Heart left ventricle (tissue), 16 donors: ENCODE results near the gene ESYT2. TPM values are rescaled to one million over a fixed set of nuclear protein-coding genes. Genes with fewer than 3 reads are reported as not detected.

Experiments
- ATAC-seq, 4 donors: fragments of 200-7000 bp; cut with Tn5 transposase; one replicate each; pipeline ENCODE4 v1.9.1; 2020 to 2022; ENCODE audit warnings: moderate library complexity in 4 of 4, mild to moderate bottlenecking in 3 of 4, moderate number of reproducible peaks in 1 of 4
- DNase-seq, 5 donors: peaks; one replicate each; pipeline ENCODE4 v3.0.0-alpha.2; 2020
- H3K27ac ChIP-seq, 12 donors: fragments of 200-600 bp; sonication (generic) in 4 of 12; one replicate each; pipeline versions ENCODE4 v1.5.0 to v1.8.0; 2016 to 2022; ENCODE audit warnings: mild to moderate bottlenecking in 2 of 12
- H3K27me3 ChIP-seq, 9 donors: fragments of 200-600 bp; sonication (generic) in 2 of 9; one replicate each; pipeline versions ENCODE4 v1.5.1 to v1.8.0; 2016 to 2022; ENCODE audit warnings: mild to moderate bottlenecking in 3 of 9
- H3K36me3 ChIP-seq, 9 donors: fragments of 200-600 bp; sonication (generic) in 2 of 9; one replicate each; pipeline versions ENCODE4 v1.5.0 to v1.8.0; 2018 to 2022; ENCODE audit warnings: mild to moderate bottlenecking in 2 of 9
- H3K4me1 ChIP-seq, 12 donors: fragments of 200-600 bp; sonication (generic) in 4 of 12; one replicate each; pipeline versions ENCODE4 v1.5.0 to v1.8.0; 2016 to 2022; ENCODE audit warnings: mild to moderate bottlenecking in 3 of 12
- H3K4me3 ChIP-seq, 12 donors: fragments of 200-600 bp; sonication (generic) in 4 of 12; one replicate each; pipeline versions ENCODE4 v1.5.0 to v1.8.0; 2017 to 2022; ENCODE audit warnings: mild to moderate bottlenecking in 9 of 12, moderate library complexity in 4 of 12
- H3K9me3 ChIP-seq, 12 donors: fragments of 200-600 bp; sonication (generic) in 4 of 12; one replicate each; pipeline versions ENCODE4 v1.5.0 to v1.8.0; 2016 to 2022; ENCODE audit warnings: mild to moderate bottlenecking in 1 of 12
- CTCF ChIP-seq, 12 donors: fragments of 200-600 bp; sonication (generic) in 4 of 12; IDR thresholded peaks; one replicate each; pipeline versions ENCODE4 v1.5.0 to v1.8.0; 2018 to 2022; ENCODE audit warnings: antibody characterized with exemption in 12 of 12, mild to moderate bottlenecking in 5 of 12
- POLR2A ChIP-seq, 2 donors: fragments of 450-650 bp; IDR thresholded peaks; one replicate each; pipeline ENCODE4 v1.6.1; 2017; ENCODE audit warnings: antibody characterized with exemption in 2 of 2, mild to moderate bottlenecking in 2 of 2, moderate library complexity in 2 of 2
- WGBS, 4 donors: extraction: QIAGEN DNeasy Blood & Tissue Kit in 2 of 4; methylation state at CpG; one replicate each; pipeline versions ENCODE4 v1.1.5 to v1.1.7; 2013 to 2018; 5-methylcytosine and 5-hydroxymethylcytosine counted together
- intact Hi-C, 10 donors: fragments of 100-400 bp; cut with DNase I; formaldehyde crosslinking; loops; one replicate each; pipeline versions ENCODE4 v1.11.1 to v1.14.2; 2022
- polyA plus RNA-seq, 2 donors: library from polyadenylated mRNA; stranded (reverse); fragments of 200-250 nt; gene quantifications; one replicate each; pipeline ENCODE4 v1.2.3, GENCODE V29; 2013
- total RNA-seq, 9 donors: library from RNA; depleted of rRNA in 2 of 9; stranded (reverse); fragments of >200 nt in 2 of 9; fragmentation: NEBNext Ultra II Directional in 3 of 9; extraction: Animal tissue kit (Norgen Biotek cat#: 25700) in 3 of 9; gene quantifications; one replicate each; pipeline versions ENCODE4 v1.1.0 to v1.2.4, GENCODE V29; 2016 to 2023
- donor health status: ischemic (EF 13 %, LVEDD 7.1; RV severe dilation, severe dysfunction).
- donor health status: healthy with polysubstance abuse.
- donor health status: DM: no; HTN: yes; CAD: no.
- donor health status: DM: no; HTN: no; CAD: no.
- donor health status: ischemic (EF 25% LVEDD 6.9; RV normal size, moderate dysfunction).
- donor health status: ischemic (EF 25% LVEDD 5.7; RV mildly dilated, moderate dysfunction).
- donor health status: healthy.
- donor health status: DM: yes; HTN: yes; CAD: no.
- donor health status: ischemic (EF 35%, LVEDD 5.7; RV mildly dilated, moderate dysfunction).
- donor health status: nonischemic (EF 11% LVEDD 7.7; RV severe dilation, severe dysfunction).
- donor health status: DM: yes; HTN: yes; CAD: no.
- donor health status: PGD.
- donor health status: ischemic (EF 29% LVEDD 5.4; RV normal size, mild dysfunction).
- donor health status: nonischemic (EF 23%, LVEDD 6.1; RV moderate dilation, normal function).

The ESYT2 gene
- total and polyA plus RNA-seq, 11 donors = 16.2 to 91.8 (median 49.8) TPM

GRCh38 chr7:158868764-158869410 lies 39.6 kb upstream of the ESYT2 start:
- intact Hi-C loops = loop anchor here in 4 of 10 donors (5.0 to 10.0 kb wide), 3 partner anchors 52 to 164 kb away; partner anchors contain the start of gene NCAPG2 (in 2 of the 4)
- peak overlapping the region; percentile 26 to 75 (median 59) for H3K27ac ChIP-seq
- no peak for TF ChIP-seq POLR2A (IDR thresholded peaks at IDR 0.05)
- no peak for TF ChIP-seq CTCF (IDR thresholded peaks at IDR 0.05)
- no peaks in the 10 kb centered on the region for H3K9me3 ChIP-seq
- ATAC-seq (peak in 2 of 4 donors; percentile 5 to 30), DNase-seq (no peak)
- 63 to 70% (median 65%) methylated on average over 4 to 7 of the region's 7 CpGs; no CpG with 5 or more reads in 1 of the 4 donors for WGBS, 4 donors
- H3K4me3 ChIP-seq = no peak overlapping the region
- peaks cover 0 to 41% (median 29%) of the 10 kb centered on the region in 9 donors for H3K36me3 ChIP-seq
- peaks cover 4 to 44% (median 29%) of the 10 kb centered on the region in 12 donors for H3K4me1 ChIP-seq
- H3K27me3 ChIP-seq = no peaks in the 10 kb centered on the region

GRCh38 chr7:158867214-158867984 lies 38.1 kb upstream of the ESYT2 start:
- peaks cover 0 to 27% (median 21%) of the 10 kb centered on the region in 9 donors for H3K36me3 ChIP-seq
- no peaks in the 10 kb centered on the region for H3K27me3 ChIP-seq
- WGBS, 4 donors = 96 to 98% (median 98%) methylated on average over 25 to 30 of the region's 30 CpGs
- ATAC-seq = no peak
- H3K9me3 ChIP-seq = no peaks in the 10 kb centered on the region
- H3K27ac ChIP-seq = peak overlapping the region in 1 of 12 donors; percentile 67
- H3K4me3 ChIP-seq = no peak overlapping the region
- no peak for DNase-seq
- TF ChIP-seq CTCF (IDR thresholded peaks at IDR 0.05) = no peak
- TF ChIP-seq POLR2A (IDR thresholded peaks at IDR 0.05) = no peak
- H3K4me1 ChIP-seq = peaks cover 4 to 44% (median 29%) of the 10 kb centered on the region in 12 donors
- intact Hi-C loops = loop anchor here in 4 of 10 donors (5.0 to 10.0 kb wide), 3 partner anchors 50 to 163 kb away; partner anchors contain the start of gene NCAPG2 (in 2 of the 4)

- intact Hi-C loops = loop anchor here in 4 of 10 donors (5.0 to 10.0 kb wide), 3 partner anchors 49 to 161 kb away; partner anchors contain the start of gene NCAPG2 (in 2 of the 4)
- H3K4me3 ChIP-seq = no peak overlapping the region
- H3K9me3 ChIP-seq = no peaks in the 10 kb centered on the region
- TF ChIP-seq POLR2A (IDR thresholded peaks at IDR 0.05) = no peak
- no peaks in the 10 kb centered on the region for H3K27me3 ChIP-seq
- 96 to 99% (median 98%) methylated on average over 4 of the region's 4 CpGs for WGBS, 4 donors
- no peak for ATAC-seq
- H3K36me3 ChIP-seq = peaks cover 0 to 13% (median 7%) of the 10 kb centered on the region in 9 donors
- peaks cover 4 to 49% (median 31%) of the 10 kb centered on the region in 12 donors for H3K4me1 ChIP-seq
- no peak for DNase-seq
- H3K27ac ChIP-seq = peak overlapping the region in 11 of 12 donors; percentile 16 to 98 (median 91)
Observed at GRCh38 chr7:158865977-158866376, 36.7 kb upstream of the ESYT2 start.

GRCh38 chr7:158865462-158865922 lies 36.2 kb upstream of the ESYT2 start:
- peaks cover 0 to 8% (median 2%) of the 10 kb centered on the region in 9 donors for H3K36me3 ChIP-seq
- ATAC-seq = no peak
- H3K4me1 ChIP-seq = peaks cover 4 to 54% (median 31%) of the 10 kb centered on the region in 12 donors
- peak overlapping the region; percentile 85 to 98 (median 92) for H3K27ac ChIP-seq
- WGBS, 4 donors = 62 to 67% (median 66%) methylated on average over 5 to 7 of the region's 7 CpGs
- intact Hi-C loops = loop anchor here in 4 of 10 donors (5.0 to 10.0 kb wide), 3 partner anchors 48 to 161 kb away; partner anchors contain the start of gene NCAPG2 (in 2 of the 4)
- no peaks in the 10 kb centered on the region for H3K27me3 ChIP-seq
- H3K9me3 ChIP-seq = no peaks in the 10 kb centered on the region
- no peak overlapping the region for H3K4me3 ChIP-seq
- TF ChIP-seq CTCF (IDR thresholded peaks at IDR 0.05) (no peak), POLR2A (IDR thresholded peaks at IDR 0.05) (no peak)
- no peak for DNase-seq
